ENCODE measurements around the gene PLCB4. TPM values are rescaled to one million over a fixed set of nuclear protein-coding genes. Genes with fewer than 3 reads are reported as not detected.
A peak's percentile ranks its signal among the peaks of the same experiment; 100 is the strongest.

Gene PLCB4
- total and polyA plus RNA-seq, 4 donors, result 17.1 to 32.5 (median 21.2) TPM

- Histone ChIP-seq H3K36me3 (ENCODE audit: control insufficient read depth, insufficient read depth, low read length) (no peaks in the 10 kb centered on the region), H3K27me3 (ENCODE audit: control insufficient read depth, insufficient read depth, low read length) (no peaks in the 10 kb centered on the region), H3K27ac (ENCODE audit: low read depth, low read length) (no peak overlapping the region), H3K4me1 (ENCODE audit: control insufficient read depth, insufficient read depth, low read length) (no peaks in the 10 kb centered on the region), H3K9me3 (ENCODE audit: control insufficient read depth, insufficient read depth, low read length) (no peaks in the 10 kb centered on the region), H3K4me3 (ENCODE audit: low read depth, low read length) (no peak overlapping the region)
- DNase-seq (ENCODE audit: low read depth in 4 of 6, low spot score in 6 of 6), result no peak
- WGBS (ENCODE audit: insufficient coverage), result no CpG with 5 or more reads among the region's 2 CpGs
Observed at GRCh38 chr20:9215539-9215938, 146.7 kb downstream of the PLCB4 start.

- no peaks in the 10 kb centered on the region for H3K9me3 ChIP-seq (ENCODE audit: control insufficient read depth, insufficient read depth, low read length)
- peak in 1 of 6 donors; percentile 58 for DNase-seq (ENCODE audit: low read depth in 4 of 6, low spot score in 6 of 6)
- 56% methylated on average over 1 of the region's 6 CpGs for WGBS (ENCODE audit: insufficient coverage)
- H3K4me3 ChIP-seq (ENCODE audit: low read depth, low read length), result no peak overlapping the region
- no peaks in the 10 kb centered on the region for H3K36me3 ChIP-seq (ENCODE audit: control insufficient read depth, insufficient read depth, low read length)
- no peaks in the 10 kb centered on the region for H3K27me3 ChIP-seq (ENCODE audit: control insufficient read depth, insufficient read depth, low read length)
- H3K4me1 ChIP-seq (ENCODE audit: control insufficient read depth, insufficient read depth, low read length), result no peaks in the 10 kb centered on the region
- no peak overlapping the region for H3K27ac ChIP-seq (ENCODE audit: low read depth, low read length)
Observed at GRCh38 chr20:9218531-9218961, 149.7 kb downstream of the PLCB4 start.

DNA sequence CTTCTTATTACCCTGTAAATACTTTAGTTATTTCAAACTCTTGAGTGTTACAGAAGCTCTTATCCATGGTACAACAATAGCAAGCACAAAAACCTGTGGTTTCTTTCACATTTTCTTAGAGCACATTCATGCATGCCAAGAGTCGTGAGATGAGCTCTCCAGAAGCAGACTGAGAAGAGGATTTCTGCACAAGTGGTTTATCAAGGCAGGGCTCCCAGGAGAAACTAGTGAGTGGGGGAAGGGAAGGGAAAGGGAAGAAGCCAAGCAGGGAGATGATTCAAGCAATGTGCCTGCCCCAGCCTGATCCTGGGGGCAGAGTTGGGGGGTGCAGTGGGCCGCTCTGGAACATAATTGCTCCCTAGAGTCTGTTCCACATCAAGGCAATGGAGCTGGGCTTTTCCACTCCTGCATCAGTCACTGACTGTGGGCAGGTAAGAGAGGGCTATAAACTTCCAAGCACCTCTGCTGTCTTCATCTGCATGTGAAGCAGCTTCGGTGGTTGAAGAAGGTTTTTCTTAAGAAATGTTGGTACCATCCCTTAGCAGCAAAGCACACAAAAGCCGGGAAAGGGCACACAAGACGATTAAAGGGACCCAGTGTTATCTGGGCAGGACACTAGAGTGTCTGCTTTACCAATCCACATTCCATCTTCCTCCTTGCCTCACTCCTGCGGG lies 152.1 kb downstream of the PLCB4 start:
- peak in 1 of 6 donors; percentile 39 for DNase-seq (ENCODE audit: low read depth in 4 of 6, low spot score in 6 of 6)
- 72% methylated on average over 4 of the region's 6 CpGs for WGBS (ENCODE audit: insufficient coverage)
- H3K36me3 ChIP-seq (ENCODE audit: control insufficient read depth, insufficient read depth, low read length), result no peaks in the 10 kb centered on the region
- no peak overlapping the region for H3K4me3 ChIP-seq (ENCODE audit: low read depth, low read length)
- H3K27me3 ChIP-seq (ENCODE audit: control insufficient read depth, insufficient read depth, low read length), result no peaks in the 10 kb centered on the region
- no peaks in the 10 kb centered on the region for H3K9me3 ChIP-seq (ENCODE audit: control insufficient read depth, insufficient read depth, low read length)
- no peak overlapping the region for H3K27ac ChIP-seq (ENCODE audit: low read depth, low read length)
- H3K4me1 ChIP-seq (ENCODE audit: control insufficient read depth, insufficient read depth, low read length), result no peaks in the 10 kb centered on the region

DNA sequence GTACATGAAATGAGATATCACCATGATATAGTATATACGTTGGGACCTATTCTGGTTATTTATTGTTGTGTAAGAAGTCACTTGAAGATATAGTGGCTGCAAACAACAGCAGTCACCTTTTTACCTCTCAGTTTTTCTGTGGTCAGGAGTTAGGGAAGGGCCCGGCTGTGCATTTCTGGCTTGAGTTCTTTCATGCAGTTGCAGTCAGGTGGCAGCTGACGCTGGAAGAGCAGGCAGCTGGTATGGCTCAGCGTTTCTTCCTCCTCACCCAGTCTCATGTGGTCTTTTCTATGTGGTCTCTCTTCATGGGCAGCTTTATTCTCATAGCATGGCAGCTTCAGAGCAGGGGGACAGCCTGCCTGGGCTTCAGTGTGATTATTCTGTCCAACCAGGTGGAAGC lies 154.4 kb downstream of the PLCB4 start:
- H3K4me3 ChIP-seq (ENCODE audit: low read depth, low read length), result no peak overlapping the region
- WGBS (ENCODE audit: insufficient coverage), result 90% methylated on average over 3 of the region's 4 CpGs
- no peaks in the 10 kb centered on the region for H3K9me3 ChIP-seq (ENCODE audit: control insufficient read depth, insufficient read depth, low read length)
- H3K27me3 ChIP-seq (ENCODE audit: control insufficient read depth, insufficient read depth, low read length), result no peaks in the 10 kb centered on the region
- H3K36me3 ChIP-seq (ENCODE audit: control insufficient read depth, insufficient read depth, low read length), result no peaks in the 10 kb centered on the region
- DNase-seq (ENCODE audit: low read depth in 4 of 6, low spot score in 6 of 6), result no peak
- no peak overlapping the region for H3K27ac ChIP-seq (ENCODE audit: low read depth, low read length)
- H3K4me1 ChIP-seq (ENCODE audit: control insufficient read depth, insufficient read depth, low read length), result no peaks in the 10 kb centered on the region

- no peaks in the 10 kb centered on the region for H3K9me3 ChIP-seq (ENCODE audit: control insufficient read depth, insufficient read depth, low read length)
- WGBS (ENCODE audit: insufficient coverage), result 76% methylated on average over 2 of the region's 4 CpGs
- no peak overlapping the region for H3K27ac ChIP-seq (ENCODE audit: low read depth, low read length)
- H3K36me3 ChIP-seq (ENCODE audit: control insufficient read depth, insufficient read depth, low read length), result no peaks in the 10 kb centered on the region
- no peaks in the 10 kb centered on the region for H3K27me3 ChIP-seq (ENCODE audit: control insufficient read depth, insufficient read depth, low read length)
- DNase-seq (ENCODE audit: low read depth in 4 of 6, low spot score in 6 of 6), result no peak
- H3K4me1 ChIP-seq (ENCODE audit: control insufficient read depth, insufficient read depth, low read length), result no peaks in the 10 kb centered on the region
- H3K4me3 ChIP-seq (ENCODE audit: low read depth, low read length), result no peak overlapping the region
Observed at GRCh38 chr20:9225879-9226278, 157.0 kb downstream of the PLCB4 start.

DNA sequence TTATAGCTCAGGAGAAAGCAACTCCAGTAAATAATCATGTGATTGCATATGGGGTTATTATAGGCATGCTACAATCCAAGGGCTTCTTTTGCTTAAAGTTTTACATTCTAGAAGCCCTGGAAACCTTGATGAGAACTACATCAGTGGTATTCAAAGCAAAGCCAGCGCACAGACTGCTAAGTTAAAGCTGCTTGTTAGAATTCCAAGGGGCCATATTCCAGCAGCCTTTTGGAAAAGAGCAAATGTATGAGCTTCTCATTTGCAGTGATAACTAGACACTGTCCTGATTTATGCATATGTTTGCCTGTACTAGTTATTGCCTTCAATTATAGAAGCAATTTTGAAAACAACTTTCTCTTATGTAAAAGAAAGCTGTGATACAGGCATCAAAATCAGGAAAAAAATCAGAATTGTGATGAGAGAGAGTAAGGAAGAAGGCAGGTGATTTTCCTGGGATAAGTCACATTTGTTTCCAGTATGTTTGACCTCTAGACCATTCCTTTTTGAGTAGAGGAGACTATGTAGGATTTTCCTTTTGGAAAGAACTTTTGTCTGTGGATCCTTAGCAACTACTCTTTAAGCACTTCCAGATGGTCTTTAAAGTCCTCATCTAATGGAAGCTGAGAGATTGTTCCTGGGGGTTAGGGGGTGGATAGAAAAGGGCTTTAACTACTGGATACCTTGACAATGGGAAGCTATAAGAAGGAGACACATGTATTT lies 159.2 kb downstream of the PLCB4 start:
- no peaks in the 10 kb centered on the region for H3K9me3 ChIP-seq (ENCODE audit: control insufficient read depth, insufficient read depth, low read length)
- peak in 2 of 6 donors; percentile 26 to 49 for DNase-seq (ENCODE audit: low read depth in 4 of 6, low spot score in 6 of 6)
- H3K27me3 ChIP-seq (ENCODE audit: control insufficient read depth, insufficient read depth, low read length), result no peaks in the 10 kb centered on the region
- no peaks in the 10 kb centered on the region for H3K36me3 ChIP-seq (ENCODE audit: control insufficient read depth, insufficient read depth, low read length)
- H3K4me1 ChIP-seq (ENCODE audit: control insufficient read depth, insufficient read depth, low read length), result no peaks in the 10 kb centered on the region
- WGBS (ENCODE audit: insufficient coverage), result 100% methylated on average over 1 of the region's 1 CpG
- H3K27ac ChIP-seq (ENCODE audit: low read depth, low read length), result no peak overlapping the region
- no peak overlapping the region for H3K4me3 ChIP-seq (ENCODE audit: low read depth, low read length)

GRCh38 chr20:9228774-9229450 lies 160.0 kb downstream of the PLCB4 start:
- WGBS (ENCODE audit: insufficient coverage), result no CpG with 5 or more reads among the region's 5 CpGs
- DNase-seq (ENCODE audit: low read depth in 4 of 6, low spot score in 6 of 6), result no peak

GRCh38 chr20:9230406-9230805 lies 161.5 kb downstream of the PLCB4 start:
- Histone ChIP-seq H3K4me3 (ENCODE audit: low read depth, low read length) (no peak overlapping the region), H3K27me3 (ENCODE audit: control insufficient read depth, insufficient read depth, low read length) (no peaks in the 10 kb centered on the region), H3K36me3 (ENCODE audit: control insufficient read depth, insufficient read depth, low read length) (no peaks in the 10 kb centered on the region), H3K27ac (ENCODE audit: low read depth, low read length) (no peak overlapping the region), H3K9me3 (ENCODE audit: control insufficient read depth, insufficient read depth, low read length) (no peaks in the 10 kb centered on the region), H3K4me1 (ENCODE audit: control insufficient read depth, insufficient read depth, low read length) (no peaks in the 10 kb centered on the region)
- no peak for DNase-seq (ENCODE audit: low read depth in 4 of 6, low spot score in 6 of 6)

More at GRCh38 chr20:9228774-9229450, 160.0 kb downstream of the PLCB4 start:
- H3K27me3 ChIP-seq (ENCODE audit: control insufficient read depth, insufficient read depth, low read length), result no peaks in the 10 kb centered on the region
- H3K36me3 ChIP-seq (ENCODE audit: control insufficient read depth, insufficient read depth, low read length), result no peaks in the 10 kb centered on the region
- no peaks in the 10 kb centered on the region for H3K4me1 ChIP-seq (ENCODE audit: control insufficient read depth, insufficient read depth, low read length)
- H3K9me3 ChIP-seq (ENCODE audit: control insufficient read depth, insufficient read depth, low read length), result no peaks in the 10 kb centered on the region
- H3K27ac ChIP-seq (ENCODE audit: low read depth, low read length), result no peak overlapping the region
- no peak overlapping the region for H3K4me3 ChIP-seq (ENCODE audit: low read depth, low read length)

DNA sequence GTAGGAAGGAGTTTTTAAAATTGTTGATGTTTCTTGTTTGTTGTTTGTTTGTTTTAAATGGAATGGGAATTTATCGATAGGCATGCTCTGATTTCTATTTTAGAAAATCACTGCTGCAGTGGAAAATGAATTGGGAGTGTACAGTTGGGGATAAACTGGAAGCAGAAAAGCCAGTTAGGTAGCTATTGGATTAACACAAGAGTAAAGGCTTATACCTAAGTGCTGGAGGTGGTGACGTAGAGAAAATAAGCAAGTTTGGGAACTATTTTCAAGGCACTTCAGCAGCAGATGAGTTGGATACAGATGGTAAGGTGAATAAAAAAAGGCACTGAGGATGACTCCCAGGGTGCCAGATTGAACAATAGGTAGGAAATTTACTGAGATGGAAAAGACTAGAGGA lies 164.9 kb downstream of the PLCB4 start:
- H3K27ac ChIP-seq (ENCODE audit: low read depth, low read length), result no peak overlapping the region
- H3K4me1 ChIP-seq (ENCODE audit: control insufficient read depth, insufficient read depth, low read length), result no peaks in the 10 kb centered on the region
- DNase-seq (ENCODE audit: low read depth in 4 of 6, low spot score in 6 of 6), result no peak
- H3K36me3 ChIP-seq (ENCODE audit: control insufficient read depth, insufficient read depth, low read length), result no peaks in the 10 kb centered on the region
- H3K4me3 ChIP-seq (ENCODE audit: low read depth, low read length), result no peak overlapping the region
- WGBS (ENCODE audit: insufficient coverage), result 95% methylated on average over 2 of the region's 2 CpGs
- no peaks in the 10 kb centered on the region for H3K27me3 ChIP-seq (ENCODE audit: control insufficient read depth, insufficient read depth, low read length)
- H3K9me3 ChIP-seq (ENCODE audit: control insufficient read depth, insufficient read depth, low read length), result no peaks in the 10 kb centered on the region

Measured in spinal cord (tissue), 10 donors.